Tibial nerve (tissue), 4 donors: ENCODE data around the gene MAPK4.

Experiments
- CTCF ChIP-seq, 5 experiments: fragments of 200-600 bp in 3 of 5; fragments of 450-650 bp in 2 of 5; sonication (generic) in 3 of 5; IDR thresholded peaks; one replicate each; pipeline ENCODE4 v1.5.1; 2016 to 2019; ENCODE audit warnings: antibody characterized with exemption in 5 of 5, mild to moderate bottlenecking in 3 of 5, moderate library complexity in 2 of 5
- EP300 ChIP-seq, 2 donors: sonication (generic); formaldehyde crosslinking; IDR thresholded peaks; one replicate each; pipeline ENCODE4 v1.6.1; 2017; ENCODE audit warnings: antibody characterized with exemption in 2 of 2, mild to moderate bottlenecking in 1 of 2
- POLR2A ChIP-seq, 2 donors: fragments of 450-650 bp; IDR thresholded peaks; one replicate each; pipeline ENCODE4 v1.6.1; 2017; ENCODE audit warnings: antibody characterized with exemption in 2 of 2, mild to moderate bottlenecking in 2 of 2, moderate library complexity in 2 of 2

GRCh38 chr18:50578030-50578429, 18.1 kb downstream of the MAPK4 start:
- no peak for TF ChIP-seq EP300 (IDR thresholded peaks at IDR 0.05)
- TF ChIP-seq CTCF (IDR thresholded peaks at IDR 0.05) = no peak
- TF ChIP-seq POLR2A (IDR thresholded peaks at IDR 0.05) = no peak
